ENCODE data around the gene MICU1.

GRCh38 chr10:72638586-72639440, 12.9 kb upstream of the MICU1 start:
- no peak for TF ChIP-seq CTCF (conservative IDR thresholded peaks at IDR 0.05; ENCODE audit: low read depth in 2 of 2)
- no peak for TF ChIP-seq POLR2AphosphoS5 (IDR thresholded peaks at IDR 0.05; ENCODE audit: low read depth)

Data from GM23338 (cell line).